HepG2 (cell line): ENCODE data around the gene TMEM87A. TPM values are rescaled to one million over a fixed set of nuclear protein-coding genes. Genes with fewer than 3 reads are reported as not detected.
A peak's percentile ranks its signal among the peaks of the same experiment; 100 is the strongest.

Experiments used
- DDIT3 ChIP-seq: sonication (generic); formaldehyde crosslinking; IDR thresholded peaks from 2 replicates; pipeline ENCODE4 v1.4.0; 2020; ENCODE audit warnings: mild to moderate bottlenecking, missing genetic modification reagents
- FOXK1 ChIP-seq: sonication (generic); formaldehyde crosslinking; IDR thresholded peaks from 2 replicates; pipeline ENCODE4 v1.4.0; 2020; ENCODE audit warnings: low read depth, missing genetic modification reagents, borderline replicate concordance
- HNRNPL ChIP-seq: fragments of 200-400 bp; formaldehyde crosslinking; IDR thresholded peaks from 2 replicates; pipeline ENCODE4 v1.6.1; 2017; ENCODE audit warnings: mild to moderate bottlenecking, low read depth, low read length
- HNRNPLL ChIP-seq: fragments of 200-400 bp; formaldehyde crosslinking; IDR thresholded peaks from 2 replicates; pipeline ENCODE4 v1.6.1; 2017; ENCODE audit warnings: mild to moderate bottlenecking, low read depth, low read length; ENCODE audit not compliant: poor library complexity, severe bottlenecking
- KLF13 ChIP-seq: sonication (generic); formaldehyde crosslinking; IDR thresholded peaks from 2 replicates; pipeline ENCODE4 v1.4.0; 2020; ENCODE audit warnings: mild to moderate bottlenecking, missing genetic modification reagents
- MAF1 ChIP-seq: sonication (generic); formaldehyde crosslinking; IDR thresholded peaks from 2 replicates; pipeline ENCODE4 v1.5.0; 2020; ENCODE audit warnings: missing genetic modification reagents, borderline replicate concordance
- MYPOP ChIP-seq: sonication (generic); formaldehyde crosslinking; IDR thresholded peaks from 2 replicates; pipeline ENCODE4 v1.8.1; 2023; ENCODE audit warnings: mild to moderate bottlenecking, moderate library complexity, missing genetic modification reagents
- ONECUT2 ChIP-seq: sonication (generic); formaldehyde crosslinking; IDR thresholded peaks from 2 replicates; pipeline ENCODE4 v1.4.0; 2020; ENCODE audit warnings: missing genetic modification reagents
- PAX8 ChIP-seq: sonication (generic); formaldehyde crosslinking; IDR thresholded peaks from 2 replicates; pipeline ENCODE4 v1.8.0; 2022; ENCODE audit warnings: mild to moderate bottlenecking, missing genetic modification reagents, borderline replicate concordance
- PHF21A ChIP-seq: sonication (generic); formaldehyde crosslinking; IDR thresholded peaks from 2 replicates; pipeline ENCODE4 v1.5.0; 2020; ENCODE audit warnings: mild to moderate bottlenecking, missing genetic modification reagents
- RAD21 ChIP-seq: fragments of 450-650 bp; formaldehyde crosslinking; IDR thresholded peaks from 2 replicates; pipeline ENCODE4 v1.5.0; 2020; ENCODE audit warnings: mild to moderate bottlenecking
- RCOR2 ChIP-seq: IDR thresholded peaks from 2 replicates; pipeline ENCODE4 v1.6.1; 2016; ENCODE audit warnings: missing biosample characterization, missing genetic modification reagents
- RNF219 ChIP-seq: sonication (generic); formaldehyde crosslinking; IDR thresholded peaks from 2 replicates; pipeline ENCODE4 v1.5.0; 2020; ENCODE audit warnings: mild to moderate bottlenecking, missing genetic modification reagents
- SETDB1 ChIP-seq: sonication (generic); formaldehyde crosslinking; IDR thresholded peaks from 2 replicates; pipeline ENCODE4 v1.5.1; 2020; ENCODE audit warnings: missing genetic modification reagents, mild to moderate bottlenecking, borderline replicate concordance
- SMAD3 ChIP-seq: sonication (generic); formaldehyde crosslinking; IDR thresholded peaks from 2 replicates; pipeline ENCODE4 v1.4.0; 2020; ENCODE audit warnings: missing genetic modification reagents
- U2AF2 ChIP-seq: fragments of 200-400 bp; formaldehyde crosslinking; IDR thresholded peaks from 2 replicates; pipeline ENCODE4 v1.6.1; 2017; ENCODE audit warnings: low read depth, mild to moderate bottlenecking, low read length
- YEATS2 ChIP-seq: sonication (generic); formaldehyde crosslinking; IDR thresholded peaks from 2 replicates; pipeline ENCODE4 v1.4.0; 2020; ENCODE audit warnings: missing genetic modification reagents, borderline replicate concordance
- ZBTB46 ChIP-seq: sonication (generic); formaldehyde crosslinking; IDR thresholded peaks from 2 replicates; pipeline ENCODE4 v1.4.0; 2020; ENCODE audit warnings: mild to moderate bottlenecking, missing genetic modification reagents, borderline replicate concordance
- ZNF124 ChIP-seq: sonication (generic); formaldehyde crosslinking; IDR thresholded peaks from 2 replicates; pipeline ENCODE4 v1.4.0; 2020; ENCODE audit warnings: missing genetic modification reagents
- ZNF33B ChIP-seq: sonication (generic); formaldehyde crosslinking; IDR thresholded peaks from 2 replicates; pipeline ENCODE4 v1.5.1; 2020; ENCODE audit warnings: mild to moderate bottlenecking, missing genetic modification reagents
- ZNF468 ChIP-seq: sonication (generic); formaldehyde crosslinking; IDR thresholded peaks from 2 replicates; pipeline ENCODE4 v1.8.0; 2022; ENCODE audit warnings: mild to moderate bottlenecking, moderate library complexity, missing genetic modification reagents
- ZNF510 ChIP-seq: sonication (generic); formaldehyde crosslinking; IDR thresholded peaks from 2 replicates; pipeline ENCODE4 v1.4.0; 2020; ENCODE audit warnings: low read depth, mild to moderate bottlenecking, missing genetic modification reagents
- ZNF547 ChIP-seq: sonication (generic); formaldehyde crosslinking; IDR thresholded peaks from 2 replicates; pipeline ENCODE4 v1.5.1; 2020; ENCODE audit warnings: mild to moderate bottlenecking, missing genetic modification reagents
- polyA plus RNA-seq, 8 experiments: library from polyadenylated mRNA; depleted of rRNA in 3 of 8; stranded (reverse) in 7 of 8; unstranded in 1 of 8; fragments of >200 nt; fragmentation: Illumina TruSeq in 4 of 8; extraction: Trizol in 4 of 8; gene quantifications; 2 replicates each; pipeline versions ENCODE4 v1.2.1 to v1.2.3, GENCODE V29; 2011 to 2016; ENCODE audit warnings: low read depth in 4 of 8, missing spikeins in 1 of 8, mixed read lengths in 1 of 8; ENCODE audit not compliant: insufficient read depth in 1 of 8
- total RNA-seq, 5 experiments: library from RNA; depleted of rRNA; stranded (reverse); fragments of >200 nt; fragmentation: Illumina TruSeq; extraction: Trizol; gene quantifications; 2 replicates each; pipeline ENCODE4 v1.2.3, GENCODE V29; 2016; ENCODE audit warnings: low read depth in 1 of 5
- TF ChIP-seq, protein P1 (sequence below): sonication (generic); formaldehyde crosslinking; IDR thresholded peaks from 2 replicates; pipeline ENCODE4 v1.5.1; 2020; ENCODE audit warnings: missing genetic modification reagents, mild to moderate bottlenecking, borderline replicate concordance

The TMEM87A gene
- total and polyA plus RNA-seq, 2 of the 13 experiments (the other 11 are each of a cell fraction or from before 2014, with no cell fraction given): 20.2 to 42.8 TPM

DNA sequence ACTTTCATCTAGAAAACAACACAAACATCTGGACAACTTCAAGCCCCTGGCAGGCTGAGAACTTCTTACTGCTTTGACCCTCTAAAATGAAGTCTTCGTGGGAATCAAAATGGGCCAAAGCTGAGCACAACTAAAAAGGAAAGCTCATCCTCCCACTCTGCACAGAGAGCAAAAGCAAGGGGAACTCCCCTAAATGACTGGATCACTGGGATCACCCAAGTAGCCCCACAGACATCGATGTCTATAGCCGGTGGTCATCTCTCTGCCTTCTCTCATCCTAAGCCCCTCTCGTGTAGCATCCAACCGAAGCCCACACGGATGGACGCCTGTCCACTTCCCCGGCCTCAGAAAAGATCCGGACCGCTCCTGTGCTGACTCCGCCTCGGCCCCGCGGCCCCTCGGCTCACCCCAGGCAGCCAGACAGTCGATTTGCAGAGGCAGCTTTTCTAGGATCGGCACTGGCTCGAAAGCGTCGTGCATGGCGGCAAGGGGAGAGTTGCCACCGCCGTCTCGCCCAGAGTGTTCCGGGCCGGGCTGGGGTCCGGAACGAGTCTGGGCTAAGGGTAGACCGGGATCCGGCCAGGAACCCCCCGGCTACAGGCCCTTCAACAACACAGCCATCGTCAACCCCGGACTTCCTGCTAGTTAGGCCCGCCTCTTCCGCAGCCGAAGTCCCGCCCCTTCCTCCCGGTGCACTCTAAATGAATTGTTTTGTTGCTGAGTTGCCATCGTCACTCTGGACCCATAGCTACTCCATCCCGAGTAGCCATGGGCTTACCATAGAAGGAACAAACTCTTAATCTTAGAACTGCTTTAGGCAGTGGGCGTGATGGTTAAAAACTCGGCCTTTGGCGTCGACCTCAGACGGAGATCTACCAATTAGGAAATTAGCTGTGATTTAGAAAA is 65.3 kb downstream of the TMEM87A start, which contains the start of gene VPS39 (continued):
- TF ChIP-seq SMAD3 (CRISPR knock-in tag): no peak; the same call in 1 of the 2 replicates
- TF ChIP-seq YEATS2 (CRISPR knock-in tag): no peak; the same call in none of the 2 replicates
- peak; percentile 76; the same call in 1 of the 2 replicates for TF ChIP-seq FOXK1 (CRISPR knock-in tag)
- no peak for TF ChIP-seq U2AF2
- TF ChIP-seq HNRNPLL: no peak
- no peak for TF ChIP-seq ZNF510
- peak; percentile 80 for TF ChIP-seq MYPOP (CRISPR knock-in tag)
- no peak for TF ChIP-seq RCOR2 (CRISPR knock-in tag)
- no peak for TF ChIP-seq RNF219 (CRISPR knock-in tag)
- 0 out of 2 replicates have a peak, but pooled peaks have one; percentile 55 for TF ChIP-seq HNRNPL
- no peak for TF ChIP-seq KLF13 (CRISPR knock-in tag)
- TF ChIP-seq, protein P1, sequence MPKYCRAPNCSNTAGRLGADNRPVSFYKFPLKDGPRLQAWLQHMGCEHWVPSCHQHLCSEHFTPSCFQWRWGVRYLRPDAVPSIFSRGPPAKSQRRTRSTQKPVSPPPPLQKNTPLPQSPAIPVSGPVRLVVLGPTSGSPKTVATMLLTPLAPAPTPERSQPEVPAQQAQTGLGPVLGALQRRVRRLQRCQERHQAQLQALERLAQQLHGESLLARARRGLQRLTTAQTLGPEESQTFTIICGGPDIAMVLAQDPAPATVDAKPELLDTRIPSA (CRISPR knock-in tag): no peak
- no peak for TF ChIP-seq ZBTB46 (CRISPR knock-in tag)
- TF ChIP-seq ZNF33B: 0 out of 2 replicates have a peak, but pooled peaks have one; percentile 84
- TF ChIP-seq ZNF547 (CRISPR knock-in tag): no peak
- TF ChIP-seq ONECUT2 (CRISPR knock-in tag): no peak
- TF ChIP-seq PHF21A (CRISPR knock-in tag): no peak
- TF ChIP-seq ZNF124: peak; percentile 65; the same call in 1 of the 2 replicates
- TF ChIP-seq ZNF468 (CRISPR knock-in tag): no peak
- no peak for TF ChIP-seq DDIT3
- TF ChIP-seq PAX8: no peak
- no peak for TF ChIP-seq MAF1 (CRISPR knock-in tag)
- TF ChIP-seq SETDB1 (CRISPR knock-in tag): no peak
- no peak; the same call in 1 of the 2 replicates for TF ChIP-seq RAD21 (CRISPR knock-in tag)
